Heart left ventricle (tissue), 13 donors: Measurements from ENCODE around the gene TGFBR1.

ENCODE experiments used
- POLR2A ChIP-seq, 2 donors: fragments of 450-650 bp; IDR thresholded peaks; one replicate each; pipeline ENCODE4 v1.6.1; 2017; ENCODE audit warnings: antibody characterized with exemption in 2 of 2, mild to moderate bottlenecking in 2 of 2, moderate library complexity in 2 of 2
- TF ChIP-seq, protein P1 (sequence below), 12 donors: fragments of 200-600 bp; sonication (generic) in 4 of 12; IDR thresholded peaks; one replicate each; pipeline versions ENCODE4 v1.5.0 to v1.8.0; 2018 to 2022; ENCODE audit warnings: antibody characterized with exemption in 12 of 12, mild to moderate bottlenecking in 5 of 12
- donor health status: ischemic (EF 13 %, LVEDD 7.1; RV severe dilation, severe dysfunction).
- donor health status: DM: no; HTN: yes; CAD: no.
- donor health status: DM: no; HTN: no; CAD: no.
- donor health status: ischemic (EF 25% LVEDD 6.9; RV normal size, moderate dysfunction).
- donor health status: ischemic (EF 25% LVEDD 5.7; RV mildly dilated, moderate dysfunction).
- donor health status: ischemic (EF 35%, LVEDD 5.7; RV mildly dilated, moderate dysfunction).
- donor health status: nonischemic (EF 11% LVEDD 7.7; RV severe dilation, severe dysfunction).
- donor health status: DM: yes; HTN: yes; CAD: no.
- donor health status: PGD.
- donor health status: ischemic (EF 29% LVEDD 5.4; RV normal size, mild dysfunction).
- donor health status: nonischemic (EF 23%, LVEDD 6.1; RV moderate dilation, normal function).

DNA sequence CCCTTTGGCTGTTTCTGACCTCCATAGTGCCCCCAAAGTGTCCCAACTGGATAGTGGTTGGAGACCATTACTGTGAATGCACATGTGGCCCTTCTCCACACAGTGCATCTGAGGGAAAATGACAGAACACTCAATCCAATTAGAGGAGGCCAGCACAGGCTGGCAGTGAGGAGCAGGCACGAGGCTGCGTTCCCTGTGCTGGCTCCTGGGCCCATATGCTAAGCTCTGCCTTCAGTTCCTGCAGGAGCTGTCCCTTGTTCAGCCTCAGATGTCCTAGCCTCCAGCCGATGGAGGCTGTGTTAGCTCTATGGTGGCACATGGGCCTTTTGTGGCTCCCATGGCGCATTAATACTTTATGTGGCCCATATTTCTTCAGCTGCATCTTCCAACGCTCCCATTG is 81.0 kb downstream of the TGFBR1 start:
- TF ChIP-seq, protein P1, sequence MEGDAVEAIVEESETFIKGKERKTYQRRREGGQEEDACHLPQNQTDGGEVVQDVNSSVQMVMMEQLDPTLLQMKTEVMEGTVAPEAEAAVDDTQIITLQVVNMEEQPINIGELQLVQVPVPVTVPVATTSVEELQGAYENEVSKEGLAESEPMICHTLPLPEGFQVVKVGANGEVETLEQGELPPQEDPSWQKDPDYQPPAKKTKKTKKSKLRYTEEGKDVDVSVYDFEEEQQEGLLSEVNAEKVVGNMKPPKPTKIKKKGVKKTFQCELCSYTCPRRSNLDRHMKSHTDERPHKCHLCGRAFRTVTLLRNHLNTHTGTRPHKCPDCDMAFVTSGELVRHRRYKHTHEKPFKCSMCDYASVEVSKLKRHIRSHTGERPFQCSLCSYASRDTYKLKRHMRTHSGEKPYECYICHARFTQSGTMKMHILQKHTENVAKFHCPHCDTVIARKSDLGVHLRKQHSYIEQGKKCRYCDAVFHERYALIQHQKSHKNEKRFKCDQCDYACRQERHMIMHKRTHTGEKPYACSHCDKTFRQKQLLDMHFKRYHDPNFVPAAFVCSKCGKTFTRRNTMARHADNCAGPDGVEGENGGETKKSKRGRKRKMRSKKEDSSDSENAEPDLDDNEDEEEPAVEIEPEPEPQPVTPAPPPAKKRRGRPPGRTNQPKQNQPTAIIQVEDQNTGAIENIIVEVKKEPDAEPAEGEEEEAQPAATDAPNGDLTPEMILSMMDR (IDR thresholded peaks at IDR 0.05), result no peak
- TF ChIP-seq POLR2A (IDR thresholded peaks at IDR 0.05), result no peak
